A549 (cell line): Measurements from ENCODE around the gene RNU5D-1.

ENCODE experiments used
- CBX2 ChIP-seq: fragments of 200-600 bp; sonication (generic); IDR thresholded peaks from 2 replicates; pipeline ENCODE4 v1.6.1; 2016; ENCODE audit warnings: low read depth, mild to moderate bottlenecking, borderline replicate concordance
- EHMT2 ChIP-seq: fragments of 200-600 bp; sonication (generic); IDR thresholded peaks from 2 replicates; pipeline ENCODE4 v1.6.1; 2016; ENCODE audit warnings: antibody characterized with exemption, low read depth, mild to moderate bottlenecking, moderate library complexity
- EP300 ChIP-seq, 2 experiments: fragments of >200 bp; sonication (Bioruptor Twin); formaldehyde crosslinking; IDR thresholded peaks; 2 replicates in 1 of 2; 3 replicates in 1 of 2; pipeline ENCODE4 v1.6.1; 2016 to 2017
- KDM1A ChIP-seq: fragments of 200-600 bp; sonication (generic); IDR thresholded peaks from 2 replicates; pipeline ENCODE4 v1.6.1; 2016; ENCODE audit warnings: low read depth, mild to moderate bottlenecking
- POLR2A ChIP-seq: IDR thresholded peaks from 2 replicates; pipeline ENCODE4 v1.6.1; 2012; ENCODE audit warnings: mild to moderate bottlenecking, low read length
- RCOR1 ChIP-seq: fragments of 150-350 bp; IDR thresholded peaks from 2 replicates; pipeline ENCODE4 v1.6.1; 2014; ENCODE audit warnings: antibody characterized with exemption, low read length, low read depth
- ZC3H11A ChIP-seq: fragments of 450-650 bp; IDR thresholded peaks from 2 replicates; pipeline ENCODE4 v1.6.1; 2014; ENCODE audit warnings: antibody characterized with exemption, mild to moderate bottlenecking
- ZFP36 ChIP-seq: fragments of 450-650 bp; IDR thresholded peaks from 2 replicates; pipeline ENCODE4 v1.6.1; 2014; ENCODE audit warnings: borderline replicate concordance; ENCODE audit not compliant: partially characterized antibody
- TF ChIP-seq, protein P1 (sequence below): fragments of >200 bp; sonication (Bioruptor Twin); formaldehyde crosslinking; IDR thresholded peaks from 3 replicates; pipeline ENCODE4 v1.5.1; 2016
- TF ChIP-seq, protein P2 (sequence below): fragments of 150-350 bp; IDR thresholded peaks from 2 replicates; pipeline ENCODE4 v1.6.1; 2014; ENCODE audit warnings: low read depth, mild to moderate bottlenecking, low read length
- TF ChIP-seq, protein P3 (sequence below): fragments of 200-600 bp; sonication (generic); IDR thresholded peaks from 2 replicates; pipeline ENCODE4 v1.6.1; 2016; ENCODE audit warnings: antibody characterized with exemption, mild to moderate bottlenecking, moderate library complexity
- TF ChIP-seq, protein P4 (sequence below): fragments of 250-450 bp; sonication (Bioruptor Pico); IDR thresholded peaks from 2 replicates; pipeline ENCODE4 v1.5.0; 2021; ENCODE audit warnings: mild to moderate bottlenecking, moderate library complexity, borderline replicate concordance

DNA sequence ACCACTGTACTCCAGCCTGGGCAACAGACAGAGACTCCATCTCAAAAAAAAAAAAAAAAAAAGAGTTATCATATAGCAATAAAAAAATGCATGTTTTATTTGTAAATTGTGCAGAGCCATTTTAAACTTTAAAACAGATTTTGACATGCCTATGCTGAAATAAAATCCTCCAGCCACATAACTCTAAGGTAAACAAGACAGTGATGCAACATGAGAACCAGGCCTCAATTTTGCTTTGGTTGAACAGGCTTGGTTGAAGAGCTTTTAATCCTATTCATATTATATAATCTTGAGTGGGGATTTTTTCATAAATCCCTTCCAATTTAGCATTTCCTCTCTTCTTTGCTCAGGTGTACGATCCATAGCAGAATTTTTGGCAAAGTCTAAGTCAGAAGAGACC is 30.4 kb downstream of the RNU5D-1 start:
- TF ChIP-seq, protein P1, sequence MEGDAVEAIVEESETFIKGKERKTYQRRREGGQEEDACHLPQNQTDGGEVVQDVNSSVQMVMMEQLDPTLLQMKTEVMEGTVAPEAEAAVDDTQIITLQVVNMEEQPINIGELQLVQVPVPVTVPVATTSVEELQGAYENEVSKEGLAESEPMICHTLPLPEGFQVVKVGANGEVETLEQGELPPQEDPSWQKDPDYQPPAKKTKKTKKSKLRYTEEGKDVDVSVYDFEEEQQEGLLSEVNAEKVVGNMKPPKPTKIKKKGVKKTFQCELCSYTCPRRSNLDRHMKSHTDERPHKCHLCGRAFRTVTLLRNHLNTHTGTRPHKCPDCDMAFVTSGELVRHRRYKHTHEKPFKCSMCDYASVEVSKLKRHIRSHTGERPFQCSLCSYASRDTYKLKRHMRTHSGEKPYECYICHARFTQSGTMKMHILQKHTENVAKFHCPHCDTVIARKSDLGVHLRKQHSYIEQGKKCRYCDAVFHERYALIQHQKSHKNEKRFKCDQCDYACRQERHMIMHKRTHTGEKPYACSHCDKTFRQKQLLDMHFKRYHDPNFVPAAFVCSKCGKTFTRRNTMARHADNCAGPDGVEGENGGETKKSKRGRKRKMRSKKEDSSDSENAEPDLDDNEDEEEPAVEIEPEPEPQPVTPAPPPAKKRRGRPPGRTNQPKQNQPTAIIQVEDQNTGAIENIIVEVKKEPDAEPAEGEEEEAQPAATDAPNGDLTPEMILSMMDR, result no peak
- TF ChIP-seq EHMT2 (no peak), EP300 (IDR thresholded peaks at IDR 0.05) (no peak), POLR2A (no peak), RCOR1 (no peak), ZFP36 (no peak), CBX2 (no peak), ZC3H11A (no peak), KDM1A (no peak)
- TF ChIP-seq, protein P2, sequence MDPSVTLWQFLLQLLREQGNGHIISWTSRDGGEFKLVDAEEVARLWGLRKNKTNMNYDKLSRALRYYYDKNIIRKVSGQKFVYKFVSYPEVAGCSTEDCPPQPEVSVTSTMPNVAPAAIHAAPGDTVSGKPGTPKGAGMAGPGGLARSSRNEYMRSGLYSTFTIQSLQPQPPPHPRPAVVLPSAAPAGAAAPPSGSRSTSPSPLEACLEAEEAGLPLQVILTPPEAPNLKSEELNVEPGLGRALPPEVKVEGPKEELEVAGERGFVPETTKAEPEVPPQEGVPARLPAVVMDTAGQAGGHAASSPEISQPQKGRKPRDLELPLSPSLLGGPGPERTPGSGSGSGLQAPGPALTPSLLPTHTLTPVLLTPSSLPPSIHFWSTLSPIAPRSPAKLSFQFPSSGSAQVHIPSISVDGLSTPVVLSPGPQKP, result no peak
- TF ChIP-seq, protein P3, sequence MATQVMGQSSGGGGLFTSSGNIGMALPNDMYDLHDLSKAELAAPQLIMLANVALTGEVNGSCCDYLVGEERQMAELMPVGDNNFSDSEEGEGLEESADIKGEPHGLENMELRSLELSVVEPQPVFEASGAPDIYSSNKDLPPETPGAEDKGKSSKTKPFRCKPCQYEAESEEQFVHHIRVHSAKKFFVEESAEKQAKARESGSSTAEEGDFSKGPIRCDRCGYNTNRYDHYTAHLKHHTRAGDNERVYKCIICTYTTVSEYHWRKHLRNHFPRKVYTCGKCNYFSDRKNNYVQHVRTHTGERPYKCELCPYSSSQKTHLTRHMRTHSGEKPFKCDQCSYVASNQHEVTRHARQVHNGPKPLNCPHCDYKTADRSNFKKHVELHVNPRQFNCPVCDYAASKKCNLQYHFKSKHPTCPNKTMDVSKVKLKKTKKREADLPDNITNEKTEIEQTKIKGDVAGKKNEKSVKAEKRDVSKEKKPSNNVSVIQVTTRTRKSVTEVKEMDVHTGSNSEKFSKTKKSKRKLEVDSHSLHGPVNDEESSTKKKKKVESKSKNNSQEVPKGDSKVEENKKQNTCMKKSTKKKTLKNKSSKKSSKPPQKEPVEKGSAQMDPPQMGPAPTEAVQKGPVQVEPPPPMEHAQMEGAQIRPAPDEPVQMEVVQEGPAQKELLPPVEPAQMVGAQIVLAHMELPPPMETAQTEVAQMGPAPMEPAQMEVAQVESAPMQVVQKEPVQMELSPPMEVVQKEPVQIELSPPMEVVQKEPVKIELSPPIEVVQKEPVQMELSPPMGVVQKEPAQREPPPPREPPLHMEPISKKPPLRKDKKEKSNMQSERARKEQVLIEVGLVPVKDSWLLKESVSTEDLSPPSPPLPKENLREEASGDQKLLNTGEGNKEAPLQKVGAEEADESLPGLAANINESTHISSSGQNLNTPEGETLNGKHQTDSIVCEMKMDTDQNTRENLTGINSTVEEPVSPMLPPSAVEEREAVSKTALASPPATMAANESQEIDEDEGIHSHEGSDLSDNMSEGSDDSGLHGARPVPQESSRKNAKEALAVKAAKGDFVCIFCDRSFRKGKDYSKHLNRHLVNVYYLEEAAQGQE, result no peak
- TF ChIP-seq, protein P4, sequence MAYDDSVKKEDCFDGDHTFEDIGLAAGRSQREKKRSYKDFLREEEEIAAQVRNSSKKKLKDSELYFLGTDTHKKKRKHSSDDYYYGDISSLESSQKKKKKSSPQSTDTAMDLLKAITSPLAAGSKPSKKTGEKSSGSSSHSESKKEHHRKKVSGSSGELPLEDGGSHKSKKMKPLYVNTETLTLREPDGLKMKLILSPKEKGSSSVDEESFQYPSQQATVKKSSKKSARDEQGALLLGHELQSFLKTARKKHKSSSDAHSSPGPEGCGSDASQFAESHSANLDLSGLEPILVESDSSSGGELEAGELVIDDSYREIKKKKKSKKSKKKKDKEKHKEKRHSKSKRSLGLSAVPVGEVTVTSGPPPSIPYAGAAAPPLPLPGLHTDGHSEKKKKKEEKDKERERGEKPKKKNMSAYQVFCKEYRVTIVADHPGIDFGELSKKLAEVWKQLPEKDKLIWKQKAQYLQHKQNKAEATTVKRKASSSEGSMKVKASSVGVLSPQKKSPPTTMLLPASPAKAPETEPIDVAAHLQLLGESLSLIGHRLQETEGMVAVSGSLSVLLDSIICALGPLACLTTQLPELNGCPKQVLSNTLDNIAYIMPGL (CRISPR knock-in tag), result no peak
